HG03139 (cell line): ENCODE results near the gene NABP2.
"Not testable (repeated sequence)": the region's sequence is repeated elsewhere in the genome, so short reads cannot be mapped to it uniquely, and the experiment has no call there.

Experiments used
- ATAC-seq: cut with Tn5 transposase; IDR thresholded peaks from one replicate; pipeline ENCODE4 v1.9.1; 2021; ENCODE audit not compliant: unreplicated experiment

NABP2 gene

GRCh38 chr12:56272468-56272867 is 48.3 kb downstream of the NABP2 start:
- ATAC-seq = not testable (repeated sequence)

DNA sequence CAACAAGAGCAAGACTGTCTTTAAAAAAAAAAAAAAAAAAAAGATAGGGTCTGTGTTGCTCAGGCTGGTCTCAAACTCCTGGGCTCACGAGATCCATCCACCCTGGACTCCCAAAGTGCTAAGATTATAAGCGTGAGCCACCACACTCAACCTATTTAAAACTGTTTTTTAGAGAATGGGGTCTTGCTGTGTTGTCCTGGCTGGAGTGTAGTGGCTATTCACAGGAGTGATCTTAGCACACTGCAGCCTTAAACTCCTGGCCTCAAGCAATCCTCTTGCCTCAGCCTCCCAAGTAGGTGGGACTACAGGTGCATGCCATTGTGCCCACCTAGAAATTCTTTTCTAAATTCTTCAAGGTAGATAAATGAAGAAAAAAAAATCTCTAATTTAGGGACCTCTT is 50.2 kb downstream of the NABP2 start:
- ATAC-seq = no peak

- ATAC-seq = no peak
Observed at GRCh38 chr12:56278905-56279304, 54.8 kb downstream of the NABP2 start.
